Naive thymus-derived CD4-positive, alpha-beta T cell (primary cell): ENCODE measurements around the gene PROM1. TPM values are rescaled to one million over a fixed set of nuclear protein-coding genes. Genes with fewer than 3 reads are reported as not detected.

ENCODE experiments used
- ATAC-seq: fragments of 150-1000 bp; cut with Tn5 transposase; 2 replicates; pipeline ENCODE4 v1.10.0; 2021; ENCODE audit warnings: mild to moderate bottlenecking, moderate library complexity
- CTCF ChIA-PET: fragments of 350-600 bp; sonication (Branson Sonifier 250); formaldehyde crosslinking; loops from one replicate; lab custom pipeline; 2021; ENCODE audit warnings: antibody characterized with exemption; lab: Charles Lee
- POLR2A ChIA-PET: fragments of 350-600 bp; sonication (Branson Sonifier 250); formaldehyde crosslinking; loops from one replicate; lab custom pipeline; 2021; ENCODE audit warnings: antibody characterized with exemption, inconsistent platforms; lab: Charles Lee
- DNase-seq, 9 donors: peaks; one replicate each; pipeline versions ENCODE4 v3.0.0 to v3.0.0-alpha.2; 2020 to 2022; ENCODE audit warnings: mixed read lengths in 1 of 9
- H3K27ac ChIP-seq: one replicate; pipeline ENCODE4 v1.7.0; 2013; ENCODE audit warnings: mild to moderate bottlenecking, low read depth, low read length, moderate library complexity
- H3K27me3 ChIP-seq, 2 donors: one replicate each; pipeline ENCODE4 v1.7.0; 2013; ENCODE audit warnings: low read length in 2 of 2, mild to moderate bottlenecking in 2 of 2, moderate library complexity in 2 of 2; ENCODE audit not compliant: control insufficient read depth in 2 of 2, insufficient read depth in 2 of 2
- H3K36me3 ChIP-seq, 3 experiments: 1 replicate in 2 of 3; 2 replicates in 1 of 3; pipeline ENCODE4 v1.7.0; 2013; ENCODE audit warnings: low read length in 3 of 3, mild to moderate bottlenecking in 3 of 3, moderate library complexity in 1 of 3; ENCODE audit not compliant: insufficient read depth in 3 of 3, control insufficient read depth in 2 of 3
- H3K4me1 ChIP-seq, 2 donors: one replicate each; pipeline ENCODE4 v1.7.0; 2013; ENCODE audit warnings: low read length in 2 of 2, mild to moderate bottlenecking in 2 of 2, moderate library complexity in 1 of 2; ENCODE audit not compliant: control insufficient read depth in 2 of 2, insufficient read depth in 2 of 2
- H3K4me3 ChIP-seq: 2 replicates; pipeline ENCODE4 v1.7.0; 2013; ENCODE audit warnings: mild to moderate bottlenecking, low read length
- H3K9me3 ChIP-seq, 3 experiments: 1 replicate in 2 of 3; 2 replicates in 1 of 3; pipeline ENCODE4 v1.7.0; 2013; ENCODE audit warnings: low read length in 3 of 3; ENCODE audit not compliant: control insufficient read depth in 2 of 3
- H3K27ac Mint-ChIP-seq, 9 donors: one replicate each; pipeline ENCODE4 v1.8.0; 2020 to 2022; ENCODE audit warnings: mixed read lengths in 9 of 9, mild to moderate bottlenecking in 8 of 9, moderate library complexity in 5 of 9, inconsistent platforms in 2 of 9
- H3K27me3 Mint-ChIP-seq, 5 donors: one replicate each; pipeline ENCODE4 v1.8.0; 2021 to 2022; ENCODE audit warnings: mixed read lengths in 5 of 5, mild to moderate bottlenecking in 1 of 5
- H3K36me3 Mint-ChIP-seq, 5 donors: one replicate each; pipeline ENCODE4 v1.8.0; 2020 to 2022; ENCODE audit warnings: mixed read lengths in 5 of 5, mild to moderate bottlenecking in 3 of 5, inconsistent platforms in 1 of 5
- H3K4me1 Mint-ChIP-seq, 7 donors: one replicate each; pipeline ENCODE4 v1.8.0; 2020 to 2022; ENCODE audit warnings: mixed read lengths in 7 of 7, mild to moderate bottlenecking in 3 of 7, inconsistent platforms in 1 of 7
- H3K4me3 Mint-ChIP-seq, 10 donors: one replicate each; pipeline ENCODE4 v1.8.0; 2020 to 2022; ENCODE audit warnings: mild to moderate bottlenecking in 10 of 10, mixed read lengths in 10 of 10, moderate library complexity in 6 of 10, inconsistent platforms in 2 of 10
- H3K9me3 Mint-ChIP-seq, 11 donors: one replicate each; pipeline ENCODE4 v1.8.0; 2020 to 2022; ENCODE audit warnings: mixed read lengths in 11 of 11, mild to moderate bottlenecking in 4 of 11, inconsistent platforms in 1 of 11, moderate library complexity in 1 of 11
- intact Hi-C, 2 donors: fragments of 100-400 bp; cut with micrococcal nuclease; formaldehyde crosslinking; loops; one replicate each; pipeline ENCODE4 v1.15.1; 2023
- polyA plus RNA-seq, 2 donors: library from polyadenylated mRNA; unstranded; fragments of 300-500 nt; fragmentation: Illumina TruSeq; gene quantifications; one replicate each; pipeline ENCODE4 v1.2.3, GENCODE V29; 2021
- total RNA-seq, 6 experiments: library from RNA in 5 of 6; stranded (reverse) in 5 of 6; gene quantifications; 1 replicate in 5 of 6; 2 replicates in 1 of 6; pipeline ENCODE4 v1.2.3 and lab custom pipeline; 2021 to 2026

The PROM1 gene
- total and polyA plus RNA-seq, 7 experiments from 2014 or later = 0.13 to 2.6 TPM; not detected in 5

DNA sequence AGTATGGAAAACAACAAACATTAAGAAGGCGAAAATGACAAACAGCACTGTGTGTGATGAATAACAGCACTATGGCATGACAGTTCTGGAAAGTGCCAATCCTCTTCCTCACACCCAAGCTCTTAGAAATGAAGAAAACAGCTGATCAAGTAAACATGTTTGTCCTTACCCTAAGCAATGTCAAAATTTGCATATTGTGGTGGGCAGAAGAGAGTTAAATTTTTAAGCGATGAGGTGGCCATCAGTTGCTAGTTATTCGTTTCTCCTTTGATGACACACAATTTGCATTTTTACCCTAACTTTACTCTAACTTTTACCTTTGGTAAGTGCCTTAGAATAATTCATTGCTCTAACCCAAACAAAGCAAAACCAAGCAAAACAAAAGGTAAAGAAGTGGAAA is 8.8 kb downstream of the PROM1 start:
- H3K9me3 ChIP-seq = no peaks in the 10 kb centered on the region
- H3K27ac ChIP-seq = no peak overlapping the region
- intact Hi-C loops = no loop called here
- H3K36me3 ChIP-seq = no peaks in the 10 kb centered on the region
- ATAC-seq (no peak), DNase-seq (no peak)
- Mint-ChIP-seq H3K4me1 (peaks cover 0 to 6% (median 0%) of the 10 kb centered on the region in 7 donors), H3K36me3 (peaks cover 0 to 3% (median 0%) of the 10 kb centered on the region in 5 donors), H3K9me3 (no peaks in the 10 kb centered on the region), H3K4me3 (no peak overlapping the region), H3K27ac (no peak overlapping the region), H3K27me3 (peaks cover 45 to 64% (median 55%) of the 10 kb centered on the region in 5 donors)
- H3K27me3 ChIP-seq = no peaks in the 10 kb centered on the region
- POLR2A ChIA-PET = no interaction called here
- CTCF ChIA-PET = no interaction called here
- no peaks in the 10 kb centered on the region for H3K4me1 ChIP-seq
- H3K4me3 ChIP-seq = no peak overlapping the region

DNA sequence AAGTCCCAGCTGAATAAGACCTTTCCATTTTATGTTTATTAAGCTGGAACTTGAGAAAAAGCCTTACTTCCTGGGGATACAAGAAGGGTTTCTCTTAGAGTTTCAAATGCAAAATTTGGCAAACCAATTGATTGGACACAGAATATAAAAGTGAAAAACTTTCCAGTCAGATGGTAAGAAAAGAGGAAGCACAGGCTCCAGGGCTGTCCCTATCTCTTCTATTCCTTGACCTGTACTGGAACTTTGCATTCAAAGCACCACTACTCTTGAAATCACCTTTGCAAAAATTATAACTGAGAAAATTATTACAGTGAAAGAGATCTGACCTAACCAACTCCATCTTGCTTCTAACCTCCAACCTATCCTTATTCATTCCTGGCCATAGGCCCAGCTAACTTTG is 11.7 kb downstream of the PROM1 start:
- H3K4me1 Mint-ChIP-seq = peaks cover 0 to 5% (median 0%) of the 10 kb centered on the region in 7 donors
- intact Hi-C loops = no loop called here
- Histone ChIP-seq H3K4me3 (no peak overlapping the region), H3K27me3 (no peaks in the 10 kb centered on the region), H3K9me3 (no peaks in the 10 kb centered on the region), H3K4me1 (no peaks in the 10 kb centered on the region), H3K27ac (no peak overlapping the region), H3K36me3 (no peaks in the 10 kb centered on the region)
- H3K27me3 Mint-ChIP-seq = peaks cover 35 to 52% (median 36%) of the 10 kb centered on the region in 5 donors
- ChIA-PET CTCF (no interaction called here), POLR2A (no interaction called here)
- no peaks in the 10 kb centered on the region for H3K9me3 Mint-ChIP-seq
- H3K27ac Mint-ChIP-seq = no peak overlapping the region
- DNase-seq (no peak), ATAC-seq (no peak)
- H3K36me3 Mint-ChIP-seq = peaks cover 0 to 3% (median 0%) of the 10 kb centered on the region in 5 donors
- no peak overlapping the region for H3K4me3 Mint-ChIP-seq

DNA sequence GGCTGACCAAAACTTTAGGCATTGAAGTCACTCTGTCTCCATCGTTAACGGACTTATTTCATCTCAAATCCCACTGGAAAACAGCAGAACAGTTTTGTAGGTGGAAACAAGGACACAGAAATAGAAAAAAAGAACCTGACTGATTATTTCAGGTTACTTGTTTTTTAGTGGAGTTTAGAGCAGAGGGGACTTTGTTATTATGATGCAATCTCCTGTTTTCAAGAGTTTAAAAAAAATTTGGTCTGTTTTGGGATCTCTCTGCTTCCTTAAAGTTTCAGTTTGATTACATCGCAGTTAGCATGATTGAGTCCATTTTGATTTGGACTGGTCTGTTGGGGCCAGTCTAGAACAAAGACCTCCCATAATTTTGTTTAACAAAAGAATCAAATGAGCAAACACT is 13.6 kb downstream of the PROM1 start:
- POLR2A ChIA-PET = no interaction called here
- H3K9me3 ChIP-seq = no peaks in the 10 kb centered on the region
- H3K9me3 Mint-ChIP-seq = no peaks in the 10 kb centered on the region
- no peak overlapping the region for H3K4me3 Mint-ChIP-seq
- no peak overlapping the region for H3K4me3 ChIP-seq
- H3K36me3 Mint-ChIP-seq = peaks cover 0 to 3% (median 0%) of the 10 kb centered on the region in 5 donors
- H3K27me3 Mint-ChIP-seq = peaks cover 21 to 40% (median 31%) of the 10 kb centered on the region in 5 donors
- H3K4me1 ChIP-seq = no peaks in the 10 kb centered on the region
- no peaks in the 10 kb centered on the region for H3K36me3 ChIP-seq
- ATAC-seq (no peak), DNase-seq (no peak)
- intact Hi-C loops = no loop called here
- no peak overlapping the region for H3K27ac ChIP-seq
- H3K27me3 ChIP-seq = no peaks in the 10 kb centered on the region
- H3K4me1 Mint-ChIP-seq = peaks cover 0 to 5% (median 0%) of the 10 kb centered on the region in 7 donors
- H3K27ac Mint-ChIP-seq = no peak overlapping the region
- CTCF ChIA-PET = interaction anchor here (0.6 kb wide), 1 partner anchor 1702 kb away, joined by 3 read pairs; no protein-coding TSS in a partner anchor

DNA sequence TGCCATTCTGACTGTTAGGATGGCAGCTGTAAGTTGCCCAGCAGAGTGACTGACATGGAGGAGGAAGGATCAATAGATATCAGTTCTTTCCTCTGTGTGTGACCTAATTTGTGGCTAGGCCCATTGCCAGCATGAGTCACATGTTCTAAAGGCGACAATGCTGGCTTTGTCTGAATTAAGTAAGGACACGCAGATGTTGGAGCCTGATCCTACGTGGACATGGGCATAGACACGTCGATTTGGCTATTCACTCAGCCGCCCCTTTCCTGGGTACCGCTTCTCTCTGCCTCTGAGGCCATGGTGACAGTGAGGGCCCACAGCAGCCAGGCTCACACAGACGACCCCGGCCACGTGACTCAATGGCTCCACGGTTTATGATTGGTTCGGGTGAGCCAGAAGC is 16.3 kb downstream of the PROM1 start:
- CTCF ChIA-PET = no interaction called here
- peaks cover 0 to 5% (median 5%) of the 10 kb centered on the region in 7 donors for H3K4me1 Mint-ChIP-seq
- Histone ChIP-seq H3K4me3 (no peak overlapping the region), H3K27me3 (no peaks in the 10 kb centered on the region), H3K27ac (no peak overlapping the region), H3K36me3 (no peaks in the 10 kb centered on the region), H3K4me1 (no peaks in the 10 kb centered on the region), H3K9me3 (peaks cover 0 to 4% (median 0%) of the 10 kb centered on the region in 3 experiments)
- intact Hi-C loops = no loop called here
- peaks cover 3 to 11% (median 5%) of the 10 kb centered on the region in 5 donors for H3K36me3 Mint-ChIP-seq
- H3K4me3 Mint-ChIP-seq = no peak overlapping the region
- no peak overlapping the region for H3K27ac Mint-ChIP-seq
- DNase-seq (no peak), ATAC-seq (no peak)
- peaks cover 8 to 29% (median 21%) of the 10 kb centered on the region in 5 donors for H3K27me3 Mint-ChIP-seq
- POLR2A ChIA-PET = no interaction called here
- H3K9me3 Mint-ChIP-seq = peaks cover 0 to 7% (median 4%) of the 10 kb centered on the region in 11 donors

DNA sequence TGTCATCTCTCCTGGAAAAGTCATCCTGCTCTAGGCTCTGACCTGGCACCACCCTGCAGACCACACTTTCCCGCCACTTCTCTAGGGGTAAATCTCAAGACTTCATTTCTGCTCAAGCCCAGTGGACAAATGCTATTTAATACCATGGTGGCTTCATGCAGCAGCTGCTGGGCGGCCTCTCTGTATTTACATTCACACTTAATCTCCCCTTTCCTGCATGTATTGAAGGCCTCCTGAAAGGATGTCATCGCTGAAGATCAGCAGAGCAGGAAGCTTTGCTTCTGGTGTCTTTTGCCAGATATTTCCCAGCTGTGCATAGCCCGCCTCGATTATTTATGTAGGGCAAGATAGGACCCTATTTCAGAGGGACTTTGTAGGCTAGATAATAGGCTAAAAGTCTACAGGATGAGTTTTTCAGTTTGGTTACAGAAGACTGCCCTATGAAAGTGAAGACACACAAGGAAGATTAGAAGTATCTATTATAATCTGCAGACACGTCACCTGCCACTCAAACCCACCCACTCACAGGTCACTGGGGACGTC is 17.2 kb downstream of the PROM1 start:
- DNase-seq (no peak), ATAC-seq (no peak)
- H3K27me3 Mint-ChIP-seq = peaks cover 8 to 26% (median 18%) of the 10 kb centered on the region in 5 donors
- peaks cover 3 to 11% (median 5%) of the 10 kb centered on the region in 5 donors for H3K36me3 Mint-ChIP-seq
- Histone ChIP-seq H3K36me3 (no peaks in the 10 kb centered on the region), H3K27ac (no peak overlapping the region), H3K27me3 (no peaks in the 10 kb centered on the region), H3K4me3 (no peak overlapping the region), H3K4me1 (no peaks in the 10 kb centered on the region), H3K9me3 (peaks cover 0 to 4% (median 0%) of the 10 kb centered on the region in 3 experiments)
- no peak overlapping the region for H3K4me3 Mint-ChIP-seq
- POLR2A ChIA-PET = no interaction called here
- CTCF ChIA-PET = no interaction called here
- H3K4me1 Mint-ChIP-seq = peaks cover 0 to 10% (median 4%) of the 10 kb centered on the region in 7 donors
- H3K9me3 Mint-ChIP-seq = peaks cover 0 to 7% (median 4%) of the 10 kb centered on the region in 11 donors
- no peak overlapping the region for H3K27ac Mint-ChIP-seq
- intact Hi-C loops = no loop called here

DNA sequence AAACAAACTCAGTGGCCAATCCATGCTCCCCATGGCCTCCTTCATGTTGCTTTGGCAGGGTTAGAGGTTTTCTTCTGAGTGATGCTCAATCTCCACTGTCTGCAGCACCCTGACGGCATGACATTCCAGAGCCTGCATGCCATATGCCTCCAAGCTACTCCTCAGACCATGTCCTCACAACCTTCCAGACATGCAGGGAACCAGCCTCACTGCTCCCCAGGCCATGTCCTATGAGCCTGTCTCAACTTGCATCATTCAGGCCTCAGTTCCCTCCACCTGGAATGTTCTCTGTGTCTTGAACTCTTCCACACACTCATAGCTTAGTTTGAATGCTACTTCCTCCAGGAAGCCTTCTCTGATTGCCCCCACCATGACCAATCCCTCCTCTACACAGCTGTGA is 18.8 kb downstream of the PROM1 start:
- Mint-ChIP-seq H3K36me3 (peaks cover 0 to 11% (median 5%) of the 10 kb centered on the region in 5 donors), H3K27me3 (peaks cover 6 to 18% (median 8%) of the 10 kb centered on the region in 5 donors), H3K4me1 (peaks cover 0 to 10% (median 4%) of the 10 kb centered on the region in 7 donors), H3K4me3 (no peak overlapping the region), H3K27ac (no peak overlapping the region), H3K9me3 (peaks cover 0 to 7% (median 4%) of the 10 kb centered on the region in 11 donors)
- Histone ChIP-seq H3K27ac (no peak overlapping the region), H3K36me3 (no peaks in the 10 kb centered on the region), H3K4me3 (no peak overlapping the region), H3K9me3 (peaks cover 0 to 4% (median 0%) of the 10 kb centered on the region in 3 experiments), H3K27me3 (no peaks in the 10 kb centered on the region), H3K4me1 (no peaks in the 10 kb centered on the region)
- intact Hi-C loops = no loop called here
- no peak for DNase-seq
- ChIA-PET CTCF (no interaction called here), POLR2A (no interaction called here)
- no peak for ATAC-seq

DNA sequence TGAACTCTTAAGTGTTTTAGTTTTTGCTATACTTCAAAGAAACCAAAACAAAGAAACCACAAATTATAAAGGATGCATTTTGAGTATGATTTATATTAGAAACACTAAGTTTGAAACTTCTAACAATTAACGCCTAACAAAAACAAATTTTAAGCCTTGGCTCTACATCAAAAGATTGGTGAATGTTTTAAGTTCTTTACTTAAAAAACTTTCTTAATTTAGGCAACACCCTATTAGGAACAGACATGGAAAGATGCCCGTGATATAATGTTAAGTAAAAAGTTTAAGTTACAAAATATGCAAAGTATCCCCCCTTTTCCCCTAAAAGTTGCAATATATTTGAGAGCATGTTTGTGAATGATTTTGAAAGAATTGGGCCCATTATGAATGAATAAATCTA is 21.2 kb downstream of the PROM1 start:
- CTCF ChIA-PET = no interaction called here
- H3K27ac Mint-ChIP-seq = no peak overlapping the region
- no peak for DNase-seq
- Histone ChIP-seq H3K27ac (no peak overlapping the region), H3K4me1 (no peaks in the 10 kb centered on the region), H3K27me3 (no peaks in the 10 kb centered on the region), H3K36me3 (no peaks in the 10 kb centered on the region), H3K9me3 (peaks cover 0 to 4% (median 0%) of the 10 kb centered on the region in 3 experiments), H3K4me3 (no peak overlapping the region)
- POLR2A ChIA-PET = no interaction called here
- H3K9me3 Mint-ChIP-seq = peaks cover 0 to 7% (median 5%) of the 10 kb centered on the region in 11 donors
- peaks cover 0 to 11% (median 5%) of the 10 kb centered on the region in 5 donors for H3K36me3 Mint-ChIP-seq
- H3K4me1 Mint-ChIP-seq = peaks cover 0 to 10% (median 4%) of the 10 kb centered on the region in 7 donors
- intact Hi-C loops = no loop called here
- no peak for ATAC-seq
- H3K27me3 Mint-ChIP-seq = peaks cover 0 to 19% (median 9%) of the 10 kb centered on the region in 5 donors
- H3K4me3 Mint-ChIP-seq = no peak overlapping the region
